ENCODE results near the gene GGT6. TPM values are rescaled to one million over a fixed set of nuclear protein-coding genes. Genes with fewer than 3 reads are reported as not detected.

Gene GGT6
- total RNA-seq, 6 experiments from 2014 or later, result not detected

DNA sequence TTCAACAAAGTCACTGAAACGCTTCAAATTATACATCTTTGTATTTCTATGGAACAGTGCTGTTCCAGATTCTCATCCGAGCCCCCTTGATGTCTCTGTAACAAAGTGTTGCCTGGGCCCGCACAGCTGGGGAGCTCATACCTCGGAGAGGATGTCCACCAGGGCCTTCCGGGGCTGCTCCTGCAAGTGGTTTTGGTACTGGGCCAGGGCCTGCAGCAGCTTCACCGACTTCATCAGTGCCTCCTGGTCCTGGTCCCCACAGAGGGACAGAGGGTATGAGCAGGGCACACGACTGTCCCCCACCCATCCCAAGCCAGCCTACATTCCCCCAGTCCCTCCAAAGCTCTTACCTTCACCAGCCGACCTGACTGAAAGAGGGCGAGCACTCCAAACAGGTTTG, 6.7 kb downstream of the GGT6 start:
- Mint-ChIP-seq H3K4me3 (peak overlapping the region; percentile 96), H3K4me1 (ENCODE audit: low read depth) (peaks cover 27% of the 10 kb centered on the region), H3K27me3 (ENCODE audit: insufficient read depth) (no peaks in the 10 kb centered on the region; the same call in 1 of the 2 replicates), H3K9me3 (no peaks in the 10 kb centered on the region), H3K36me3 (ENCODE audit: low read depth) (peaks cover 21% of the 10 kb centered on the region), H3K27ac (no peak overlapping the region)
- DNase-seq, result no peak
- TF ChIP-seq, protein P1, sequence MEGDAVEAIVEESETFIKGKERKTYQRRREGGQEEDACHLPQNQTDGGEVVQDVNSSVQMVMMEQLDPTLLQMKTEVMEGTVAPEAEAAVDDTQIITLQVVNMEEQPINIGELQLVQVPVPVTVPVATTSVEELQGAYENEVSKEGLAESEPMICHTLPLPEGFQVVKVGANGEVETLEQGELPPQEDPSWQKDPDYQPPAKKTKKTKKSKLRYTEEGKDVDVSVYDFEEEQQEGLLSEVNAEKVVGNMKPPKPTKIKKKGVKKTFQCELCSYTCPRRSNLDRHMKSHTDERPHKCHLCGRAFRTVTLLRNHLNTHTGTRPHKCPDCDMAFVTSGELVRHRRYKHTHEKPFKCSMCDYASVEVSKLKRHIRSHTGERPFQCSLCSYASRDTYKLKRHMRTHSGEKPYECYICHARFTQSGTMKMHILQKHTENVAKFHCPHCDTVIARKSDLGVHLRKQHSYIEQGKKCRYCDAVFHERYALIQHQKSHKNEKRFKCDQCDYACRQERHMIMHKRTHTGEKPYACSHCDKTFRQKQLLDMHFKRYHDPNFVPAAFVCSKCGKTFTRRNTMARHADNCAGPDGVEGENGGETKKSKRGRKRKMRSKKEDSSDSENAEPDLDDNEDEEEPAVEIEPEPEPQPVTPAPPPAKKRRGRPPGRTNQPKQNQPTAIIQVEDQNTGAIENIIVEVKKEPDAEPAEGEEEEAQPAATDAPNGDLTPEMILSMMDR (IDR thresholded peaks at IDR 0.05), result no peak

DNA sequence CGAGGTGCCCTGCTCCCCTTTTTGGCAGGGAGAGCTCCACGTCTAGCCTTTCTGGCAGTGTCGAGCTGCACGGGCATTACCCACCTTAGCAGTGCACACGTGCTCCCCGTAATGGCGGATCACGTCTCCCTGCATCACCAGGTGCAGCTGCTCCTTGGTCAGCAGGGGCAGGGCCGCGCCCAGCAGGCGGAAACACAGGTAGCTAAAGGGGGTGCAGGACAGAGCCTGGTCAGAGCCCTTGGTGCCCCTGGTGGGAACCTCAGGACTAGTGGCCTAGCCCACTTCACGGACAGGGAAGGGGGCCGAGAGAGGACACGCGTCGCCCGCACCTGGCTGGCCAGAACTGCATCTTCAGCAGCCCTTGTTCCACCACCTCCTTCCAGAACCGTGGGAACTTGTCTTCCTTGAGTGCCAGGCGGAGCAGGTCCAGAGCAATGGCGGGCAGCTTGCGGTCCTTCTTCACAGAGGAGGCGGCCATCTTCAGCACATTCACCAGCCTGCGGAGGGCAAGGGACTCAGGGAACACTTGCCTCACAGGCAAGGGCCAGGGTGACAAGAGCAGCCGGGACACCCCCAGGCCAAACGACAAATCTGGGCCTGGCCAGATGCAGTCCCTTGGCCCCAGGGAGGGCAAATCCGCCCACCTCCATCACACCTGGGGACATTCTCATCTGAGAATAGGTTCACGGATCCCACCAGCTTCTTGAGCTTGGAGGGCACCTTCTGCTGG, 8.4 kb downstream of the GGT6 start:
- no peaks in the 10 kb centered on the region for H3K9me3 Mint-ChIP-seq
- peaks cover 3% of the 10 kb centered on the region for H3K27me3 Mint-ChIP-seq (ENCODE audit: insufficient read depth)
- H3K27ac Mint-ChIP-seq, result no peak overlapping the region
- no peak for DNase-seq
- H3K4me1 Mint-ChIP-seq (ENCODE audit: low read depth), result peaks cover 27% of the 10 kb centered on the region
- H3K36me3 Mint-ChIP-seq (ENCODE audit: low read depth), result peaks cover 21% of the 10 kb centered on the region
- TF ChIP-seq, protein P1 (IDR thresholded peaks at IDR 0.05), result no peak
- no peak overlapping the region for H3K4me3 Mint-ChIP-seq

DNA sequence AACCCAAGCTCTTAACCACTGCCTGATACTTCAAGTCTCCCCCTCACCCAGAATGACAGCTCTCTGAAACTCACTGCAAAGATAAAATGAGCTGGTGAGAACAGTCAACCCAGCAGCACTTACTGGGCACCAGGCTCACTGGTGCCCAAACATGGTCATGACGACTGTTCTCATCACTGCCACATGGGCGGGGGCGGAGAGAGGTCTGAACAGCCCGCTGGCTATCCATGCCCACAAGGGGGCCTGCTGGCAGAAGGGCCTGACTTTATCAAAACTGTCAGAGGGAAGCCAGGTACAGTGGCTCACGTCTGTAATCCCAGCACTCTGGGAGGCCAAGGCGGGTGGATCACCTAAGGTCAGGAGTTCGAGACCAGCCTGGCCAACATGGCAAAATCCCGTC, 9.2 kb downstream of the GGT6 start:
- Mint-ChIP-seq H3K27me3 (ENCODE audit: insufficient read depth) (peaks cover 3% of the 10 kb centered on the region), H3K27ac (peak overlapping the region; percentile 29; the same call in 1 of the 2 replicates), H3K4me3 (no peak overlapping the region), H3K9me3 (no peaks in the 10 kb centered on the region), H3K4me1 (ENCODE audit: low read depth) (peaks cover 25% of the 10 kb centered on the region), H3K36me3 (ENCODE audit: low read depth) (peaks cover 21% of the 10 kb centered on the region)
- no peak for DNase-seq
- TF ChIP-seq, protein P1 (IDR thresholded peaks at IDR 0.05), result peak; percentile 50

DNA sequence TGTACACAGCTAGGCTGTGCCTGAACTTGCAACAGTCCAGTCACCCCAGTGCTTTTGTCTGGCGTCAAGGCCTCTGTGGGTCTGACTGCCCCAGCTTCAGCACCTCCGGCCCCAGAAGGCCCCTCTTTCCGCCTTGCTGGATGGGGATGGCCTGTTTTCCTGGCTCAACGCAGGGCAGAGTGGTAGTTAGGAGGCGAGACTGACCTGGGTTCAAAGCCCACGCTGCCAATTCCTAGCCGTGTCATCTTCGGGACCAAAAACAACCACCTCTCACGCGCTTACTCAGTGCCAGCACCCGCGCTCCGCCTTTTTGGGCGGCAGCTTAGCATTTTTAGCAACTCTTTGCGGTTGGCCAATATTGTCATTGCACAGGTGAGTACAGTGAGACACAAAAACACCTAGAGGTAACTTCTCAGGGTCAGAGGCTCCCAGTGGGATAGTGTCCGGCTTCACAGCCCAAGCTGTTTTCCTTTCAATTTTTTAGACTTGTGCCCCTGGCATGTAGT, 9.8 kb downstream of the GGT6 start:
- no peak for DNase-seq
- Mint-ChIP-seq H3K36me3 (ENCODE audit: low read depth) (peaks cover 21% of the 10 kb centered on the region), H3K9me3 (no peaks in the 10 kb centered on the region), H3K27me3 (ENCODE audit: insufficient read depth) (peaks cover 3% of the 10 kb centered on the region), H3K4me1 (ENCODE audit: low read depth) (peaks cover 19% of the 10 kb centered on the region), H3K4me3 (no peak overlapping the region), H3K27ac (no peak overlapping the region)
- TF ChIP-seq, protein P1 (IDR thresholded peaks at IDR 0.05), result no peak

DNA sequence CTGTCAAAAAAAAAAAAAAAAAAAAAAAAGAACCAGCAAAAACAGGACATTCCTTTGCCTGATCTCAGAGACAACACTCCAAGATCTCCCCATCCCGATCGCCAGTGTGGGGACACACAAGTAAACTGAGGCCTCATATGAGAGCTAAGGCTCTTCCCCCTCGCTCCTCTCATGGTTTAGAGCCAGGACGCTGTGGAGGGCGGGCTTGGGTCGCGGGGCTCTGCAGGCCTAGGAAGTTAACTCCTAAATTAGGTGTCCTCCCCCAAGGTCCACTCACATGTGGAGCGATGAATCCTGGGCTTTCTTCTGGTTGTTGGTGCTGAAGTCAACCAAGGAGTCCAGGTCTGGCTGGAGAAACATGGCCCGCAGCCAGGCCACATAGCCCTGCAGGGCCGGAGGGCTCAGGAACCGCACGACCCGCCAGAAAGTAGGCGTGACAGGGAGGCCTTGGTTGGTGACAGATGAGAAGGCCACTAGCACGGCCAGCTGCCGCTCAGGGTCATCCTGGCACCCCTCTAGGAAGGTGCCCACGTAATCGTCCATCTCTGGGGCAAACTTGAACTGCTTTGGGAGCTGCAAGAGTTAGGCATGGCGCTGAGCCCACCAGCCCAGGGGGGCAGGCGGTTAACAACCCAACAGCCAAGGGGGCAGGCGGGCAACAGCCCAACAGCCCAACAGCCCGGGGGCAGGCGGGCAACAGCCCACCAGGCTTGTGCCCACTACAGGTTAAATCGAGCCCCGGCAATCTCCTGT, 10.4 kb downstream of the GGT6 start:
- Mint-ChIP-seq H3K9me3 (no peaks in the 10 kb centered on the region), H3K27ac (no peak overlapping the region), H3K4me3 (no peak overlapping the region), H3K27me3 (ENCODE audit: insufficient read depth) (peaks cover 3% of the 10 kb centered on the region; the same call in 1 of the 2 replicates), H3K36me3 (ENCODE audit: low read depth) (peaks cover 21% of the 10 kb centered on the region), H3K4me1 (ENCODE audit: low read depth) (peaks cover 16% of the 10 kb centered on the region)
- no peak for DNase-seq
- TF ChIP-seq, protein P1 (IDR thresholded peaks at IDR 0.05), result no peak
